MCF 10A (cell line): ENCODE measurements around the gene MAPT. TPM values are rescaled to one million over a fixed set of nuclear protein-coding genes. Genes with fewer than 3 reads are reported as not detected.
"Not testable (repeated sequence)": the region's sequence is repeated elsewhere in the genome, so short reads cannot be mapped to it uniquely, and the experiment has no call there.

ENCODE experiments used
- BruUV-seq: library from RNA; stranded (reverse); fragments of 400-500 nt; replicated peaks from 2 replicates; lab custom pipeline; 2021; lab: Mats Ljungman, UMichigan
- CTCF ChIA-PET: fragments of 300-600 bp; sonication (Branson Sonifier 250); formaldehyde crosslinking; extraction: SDS; loops from one replicate; lab custom pipeline; 2021; ENCODE audit warnings: antibody characterized with exemption, inconsistent platforms; lab: Yijun Ruan, JAX
- POLR2A ChIA-PET: fragments of 300-600, 350-650 bp; sonication (Branson Sonifier 250); formaldehyde crosslinking; extraction: SDS; loops from one replicate; lab custom pipeline; 2020; ENCODE audit warnings: antibody characterized with exemption, inconsistent platforms; lab: Yijun Ruan, JAX
- DNase-seq: peaks from one replicate; pipeline ENCODE4 v3.0.0-alpha.2; 2018; ENCODE audit not compliant: unreplicated experiment
- H3K27ac Mint-ChIP-seq: one replicate; pipeline ENCODE4 v1.8.0; 2022; ENCODE audit warnings: mild to moderate bottlenecking, low read depth, mixed read lengths; ENCODE audit not compliant: unreplicated experiment
- H3K27me3 Mint-ChIP-seq: one replicate; pipeline ENCODE4 v1.8.0; 2022; ENCODE audit warnings: mixed read lengths; ENCODE audit not compliant: insufficient read depth, unreplicated experiment
- H3K36me3 Mint-ChIP-seq: one replicate; pipeline ENCODE4 v1.8.0; 2022; ENCODE audit warnings: mild to moderate bottlenecking, moderate library complexity, mixed read lengths; ENCODE audit not compliant: insufficient read depth, unreplicated experiment
- H3K4me1 Mint-ChIP-seq: one replicate; pipeline ENCODE4 v1.8.0; 2022; ENCODE audit warnings: mixed read lengths; ENCODE audit not compliant: insufficient read depth, unreplicated experiment
- H3K4me3 Mint-ChIP-seq: one replicate; pipeline ENCODE4 v1.8.0; 2022; ENCODE audit warnings: mild to moderate bottlenecking, moderate library complexity, mixed read lengths; ENCODE audit not compliant: unreplicated experiment
- H3K9me3 Mint-ChIP-seq: one replicate; pipeline ENCODE4 v1.8.0; 2022; ENCODE audit warnings: mixed read lengths; ENCODE audit not compliant: unreplicated experiment
- intact Hi-C: fragments of 100-400 bp; cut with micrococcal nuclease; formaldehyde crosslinking; loops from 2 replicates; pipeline ENCODE4 v1.14.1; 2022
- total RNA-seq: library from RNA; stranded (reverse); gene quantifications from 2 replicates; pipeline ENCODE4 v1.2.3, GENCODE V29; 2022
- TF ChIP-seq, protein P1 (sequence below): fragments of 200-600 bp; IDR thresholded peaks from one replicate; pipeline ENCODE4 v1.8.0; 2022; ENCODE audit warnings: antibody characterized with exemption, mild to moderate bottlenecking; ENCODE audit not compliant: unreplicated experiment

The MAPT gene
- total RNA-seq, 1 experiment from 2014 or later = 0.42 TPM

- Mint-ChIP-seq H3K4me3 (no peak overlapping the region), H3K27me3 (peaks cover 61% of the 10 kb centered on the region), H3K9me3 (peaks cover 7% of the 10 kb centered on the region), H3K27ac (no peak overlapping the region), H3K36me3 (peaks cover 6% of the 10 kb centered on the region), H3K4me1 (no peaks in the 10 kb centered on the region)
- DNase-seq = peak; percentile 54
- TF ChIP-seq, protein P1, sequence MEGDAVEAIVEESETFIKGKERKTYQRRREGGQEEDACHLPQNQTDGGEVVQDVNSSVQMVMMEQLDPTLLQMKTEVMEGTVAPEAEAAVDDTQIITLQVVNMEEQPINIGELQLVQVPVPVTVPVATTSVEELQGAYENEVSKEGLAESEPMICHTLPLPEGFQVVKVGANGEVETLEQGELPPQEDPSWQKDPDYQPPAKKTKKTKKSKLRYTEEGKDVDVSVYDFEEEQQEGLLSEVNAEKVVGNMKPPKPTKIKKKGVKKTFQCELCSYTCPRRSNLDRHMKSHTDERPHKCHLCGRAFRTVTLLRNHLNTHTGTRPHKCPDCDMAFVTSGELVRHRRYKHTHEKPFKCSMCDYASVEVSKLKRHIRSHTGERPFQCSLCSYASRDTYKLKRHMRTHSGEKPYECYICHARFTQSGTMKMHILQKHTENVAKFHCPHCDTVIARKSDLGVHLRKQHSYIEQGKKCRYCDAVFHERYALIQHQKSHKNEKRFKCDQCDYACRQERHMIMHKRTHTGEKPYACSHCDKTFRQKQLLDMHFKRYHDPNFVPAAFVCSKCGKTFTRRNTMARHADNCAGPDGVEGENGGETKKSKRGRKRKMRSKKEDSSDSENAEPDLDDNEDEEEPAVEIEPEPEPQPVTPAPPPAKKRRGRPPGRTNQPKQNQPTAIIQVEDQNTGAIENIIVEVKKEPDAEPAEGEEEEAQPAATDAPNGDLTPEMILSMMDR = no peak
- ChIA-PET POLR2A (no interaction called here), CTCF (interaction anchor here (0.6 kb wide), 1 partner anchor 223 kb away, joined by 3 read pairs; no protein-coding TSS in a partner anchor)
- BruUV-seq = no TSS peak
- intact Hi-C loops = loop anchor here (5.0 kb wide), 1 partner anchor 151 kb away; no protein-coding TSS in a partner anchor
These were observed 36.2 kb upstream of the MAPT start for GRCh38 chr17:45857977-45858708.

- H3K4me3 Mint-ChIP-seq = no peak overlapping the region
- intact Hi-C loops = no loop called here
- H3K36me3 Mint-ChIP-seq = no peaks in the 10 kb centered on the region
- H3K9me3 Mint-ChIP-seq = peaks cover 7% of the 10 kb centered on the region
- no peak for DNase-seq
- H3K27ac Mint-ChIP-seq = no peak overlapping the region
- CTCF ChIA-PET = interaction anchor here (0.5 to 1.9 kb wide), 3 partner anchors 9 to 557 kb away, joined by 3 to 7 read pairs (median 6); no protein-coding TSS in a partner anchor
- no TSS peak for BruUV-seq
- TF ChIP-seq, protein P1 = no peak
- H3K4me1 Mint-ChIP-seq = no peaks in the 10 kb centered on the region
- H3K27me3 Mint-ChIP-seq = peaks cover 81% of the 10 kb centered on the region
- POLR2A ChIA-PET = interaction anchor here (0.6 kb wide), 1 partner anchor 60 kb away, joined by 3 read pairs; no protein-coding TSS in a partner anchor
These were observed 33.2 kb upstream of the MAPT start for GRCh38 chr17:45861165-45861564.

- ChIA-PET CTCF (interaction anchor here (1.8 to 3.1 kb wide), 3 partner anchors 10 to 30 kb away, joined by 6 to 11 read pairs (median 7); no protein-coding TSS in a partner anchor), POLR2A (interaction anchor here (0.7 kb wide), 1 partner anchor 26 kb away, joined by 4 read pairs; no protein-coding TSS in a partner anchor)
- H3K9me3 Mint-ChIP-seq, H3K4me1 Mint-ChIP-seq, H3K4me3 Mint-ChIP-seq, intact Hi-C loops, DNase-seq, BruUV-seq, H3K27ac Mint-ChIP-seq, H3K36me3 Mint-ChIP-seq: not testable (repeated sequence)
- H3K27me3 Mint-ChIP-seq = peaks cover 90% of the 10 kb centered on the region
These were observed 32.2 kb upstream of the MAPT start for GRCh38 chr17:45862127-45862526.

DNA sequence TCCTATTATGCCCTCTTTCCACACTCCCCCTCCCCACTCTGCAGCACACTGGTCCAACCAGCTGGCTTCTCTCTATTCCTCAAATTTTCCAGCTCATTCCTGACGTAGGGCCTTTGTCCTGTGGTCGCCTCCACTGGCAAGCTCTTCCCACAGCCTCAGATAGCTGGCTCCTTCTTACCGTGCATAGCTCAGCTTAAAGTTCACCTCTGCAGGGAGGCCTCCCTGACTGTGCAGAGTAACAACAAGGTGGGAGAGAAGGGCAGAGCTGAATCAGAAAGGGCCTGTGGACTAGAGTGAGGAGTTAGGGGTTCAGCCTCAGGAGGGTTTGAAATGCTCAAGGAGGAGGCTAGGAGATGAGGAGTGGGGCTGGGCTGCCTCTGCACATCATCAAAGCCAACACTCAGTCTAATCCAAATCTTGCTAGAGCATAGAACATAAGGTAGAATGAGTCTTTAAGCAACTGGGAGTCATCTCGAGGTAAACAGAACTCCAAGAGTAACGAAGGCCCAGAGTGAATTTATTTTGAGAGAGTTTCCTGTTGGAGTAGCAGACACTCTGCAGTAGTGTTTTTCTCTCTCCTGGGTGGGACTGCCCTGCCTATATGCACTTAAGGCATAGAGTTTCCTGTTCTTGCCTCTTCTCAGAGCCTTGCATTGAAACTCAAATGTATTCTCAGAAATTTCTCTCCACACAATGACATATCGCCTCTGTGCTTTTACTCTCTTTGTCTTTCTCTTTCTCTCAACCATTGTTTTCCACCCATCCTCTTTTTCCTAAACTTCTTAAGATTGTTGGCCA is 30.3 kb upstream of the MAPT start:
- TF ChIP-seq, protein P1 = no peak
- no peak overlapping the region for H3K4me3 Mint-ChIP-seq
- H3K9me3 Mint-ChIP-seq = peaks cover 7% of the 10 kb centered on the region
- peaks cover 82% of the 10 kb centered on the region for H3K27me3 Mint-ChIP-seq
- H3K36me3 Mint-ChIP-seq = no peaks in the 10 kb centered on the region
- CTCF ChIA-PET = interaction anchor here (0.7 to 3.1 kb wide), 2 partner anchors 12 to 19 kb away, joined by 3 to 11 read pairs; partner anchors contain the start of gene SPPL2C
- DNase-seq = no peak
- POLR2A ChIA-PET = interaction anchor here (0.9 kb wide), 1 partner anchor 93 kb away, joined by 3 read pairs; no protein-coding TSS in a partner anchor
- intact Hi-C loops = no loop called here
- H3K4me1 Mint-ChIP-seq = peaks cover 5% of the 10 kb centered on the region
- BruUV-seq = no TSS peak
- H3K27ac Mint-ChIP-seq = no peak overlapping the region
